ENCODE results near the gene AGRP.

DNA sequence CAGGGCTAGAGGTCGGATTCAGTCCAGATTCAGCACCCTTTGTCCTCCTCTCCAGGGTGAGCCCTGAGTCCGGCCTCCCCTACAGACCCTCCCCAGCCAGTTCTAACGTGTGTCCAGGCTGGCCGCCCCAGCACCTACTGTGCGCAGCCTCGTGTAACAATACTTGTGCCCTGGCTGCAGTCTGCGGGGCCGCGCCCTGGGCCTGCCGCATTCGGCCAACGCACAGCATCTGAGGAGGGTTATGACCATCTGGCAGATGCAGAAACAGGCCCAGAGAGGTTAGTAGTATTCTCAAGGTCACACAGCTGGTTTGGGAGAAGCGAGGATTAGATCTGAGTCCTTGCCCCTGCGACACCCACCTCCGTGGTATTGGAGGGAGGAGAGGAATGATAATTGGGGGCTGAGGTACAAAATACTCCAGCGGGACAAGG lies 46.2 kb upstream of the AGRP start:
- TF ChIP-seq, protein P1, sequence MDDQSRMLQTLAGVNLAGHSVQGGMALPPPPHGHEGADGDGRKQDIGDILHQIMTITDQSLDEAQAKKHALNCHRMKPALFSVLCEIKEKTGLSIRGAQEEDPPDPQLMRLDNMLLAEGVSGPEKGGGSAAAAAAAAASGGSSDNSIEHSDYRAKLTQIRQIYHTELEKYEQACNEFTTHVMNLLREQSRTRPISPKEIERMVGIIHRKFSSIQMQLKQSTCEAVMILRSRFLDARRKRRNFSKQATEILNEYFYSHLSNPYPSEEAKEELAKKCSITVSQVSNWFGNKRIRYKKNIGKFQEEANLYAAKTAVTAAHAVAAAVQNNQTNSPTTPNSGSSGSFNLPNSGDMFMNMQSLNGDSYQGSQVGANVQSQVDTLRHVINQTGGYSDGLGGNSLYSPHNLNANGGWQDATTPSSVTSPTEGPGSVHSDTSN (CRISPR knock-in tag; IDR thresholded peaks at IDR 0.05): no peak
- TF ChIP-seq ZBTB1 (tag by site-specific recombination; IDR thresholded peaks at IDR 0.05) (no peak), ZNF19 (tag by site-specific recombination; IDR thresholded peaks at IDR 0.05; ENCODE audit: low read depth) (no peak), ZNF629 (tag by site-specific recombination; IDR thresholded peaks at IDR 0.05) (no peak), CTCF (tag by site-specific recombination; IDR thresholded peaks at IDR 0.05) (no peak), ZNF514 (tag by site-specific recombination; IDR thresholded peaks at IDR 0.05) (no peak)
- TF ChIP-seq, protein P2, sequence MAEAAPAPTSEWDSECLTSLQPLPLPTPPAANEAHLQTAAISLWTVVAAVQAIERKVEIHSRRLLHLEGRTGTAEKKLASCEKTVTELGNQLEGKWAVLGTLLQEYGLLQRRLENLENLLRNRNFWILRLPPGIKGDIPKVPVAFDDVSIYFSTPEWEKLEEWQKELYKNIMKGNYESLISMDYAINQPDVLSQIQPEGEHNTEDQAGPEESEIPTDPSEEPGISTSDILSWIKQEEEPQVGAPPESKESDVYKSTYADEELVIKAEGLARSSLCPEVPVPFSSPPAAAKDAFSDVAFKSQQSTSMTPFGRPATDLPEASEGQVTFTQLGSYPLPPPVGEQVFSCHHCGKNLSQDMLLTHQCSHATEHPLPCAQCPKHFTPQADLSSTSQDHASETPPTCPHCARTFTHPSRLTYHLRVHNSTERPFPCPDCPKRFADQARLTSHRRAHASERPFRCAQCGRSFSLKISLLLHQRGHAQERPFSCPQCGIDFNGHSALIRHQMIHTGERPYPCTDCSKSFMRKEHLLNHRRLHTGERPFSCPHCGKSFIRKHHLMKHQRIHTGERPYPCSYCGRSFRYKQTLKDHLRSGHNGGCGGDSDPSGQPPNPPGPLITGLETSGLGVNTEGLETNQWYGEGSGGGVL (tag by site-specific recombination; IDR thresholded peaks at IDR 0.05): no peak

All from HEK293 (cell line).